Neural progenitor cell (in vitro differentiated cells): ENCODE data around the gene DDX10. TPM values are rescaled to one million over a fixed set of nuclear protein-coding genes. Genes with fewer than 3 reads are reported as not detected.

Experiments
- DNase-seq: peaks from one replicate; pipeline ENCODE4 v3.0.0-alpha.2; 2016; ENCODE audit warnings: low spot score
- H2AFZ ChIP-seq: fragments of 200-600 bp; sonication (generic); replicated peaks from 2 replicates; pipeline ENCODE4 v1.6.1; 2016; ENCODE audit warnings: antibody characterized with exemption
- H3F3A ChIP-seq: fragments of 200-600 bp; sonication (generic); 2 replicates; pipeline ENCODE4 v1.6.1; 2016; ENCODE audit warnings: antibody characterized with exemption, low read depth
- H3K27ac ChIP-seq: fragments of 200-600 bp; sonication (generic); 2 replicates; pipeline ENCODE4 v1.5.1; 2016; ENCODE audit warnings: mild to moderate bottlenecking
- H3K27me3 ChIP-seq: fragments of 200-600 bp; sonication (generic); 2 replicates; pipeline ENCODE4 v1.6.1; 2016; ENCODE audit warnings: mild to moderate bottlenecking, moderate library complexity
- H3K36me3 ChIP-seq: fragments of 200-600 bp; sonication (generic); 2 replicates; pipeline ENCODE4 v1.5.1; 2016
- H3K4me1 ChIP-seq: fragments of 200-600 bp; sonication (generic); 2 replicates; pipeline ENCODE4 v1.6.1; 2016; ENCODE audit warnings: mixed run types
- H3K4me2 ChIP-seq: fragments of 200-600 bp; sonication (generic); 2 replicates; pipeline ENCODE4 v1.6.1; 2016
- H3K4me3 ChIP-seq: fragments of 200-600 bp; sonication (generic); 2 replicates; pipeline ENCODE4 v1.5.1; 2016
- H3K79me2 ChIP-seq: fragments of 200-600 bp; sonication (generic); 2 replicates; pipeline ENCODE4 v1.6.1; 2016; ENCODE audit warnings: low read depth
- H3K9ac ChIP-seq: fragments of 200-600 bp; sonication (generic); 2 replicates; pipeline ENCODE4 v1.6.1; 2016
- H3K9me3 ChIP-seq: fragments of 200-600 bp; sonication (generic); 2 replicates; pipeline ENCODE4 v1.5.1; 2016; ENCODE audit warnings: low read depth
- H4K20me1 ChIP-seq: fragments of 200-600 bp; sonication (generic); 2 replicates; pipeline ENCODE4 v1.6.1; 2016; ENCODE audit warnings: low read depth
- H3K27ac Mint-ChIP-seq: 3 replicates; pipeline ENCODE4 v1.8.0; 2021; ENCODE audit warnings: mixed read lengths
- H3K27me3 Mint-ChIP-seq: 2 replicates; pipeline ENCODE4 v1.8.0; 2022; ENCODE audit warnings: low read depth, mild to moderate bottlenecking, inconsistent platforms, moderate library complexity, mixed read lengths; ENCODE audit not compliant: insufficient read depth
- H3K36me3 Mint-ChIP-seq: 3 replicates; pipeline ENCODE4 v1.8.0; 2021; ENCODE audit warnings: mixed read lengths
- H3K4me1 Mint-ChIP-seq: 3 replicates; pipeline ENCODE4 v1.8.0; 2021; ENCODE audit warnings: mixed read lengths
- H3K4me3 Mint-ChIP-seq: 3 replicates; pipeline ENCODE4 v1.8.0; 2021; ENCODE audit warnings: mild to moderate bottlenecking, moderate library complexity, mixed read lengths
- H3K9me3 Mint-ChIP-seq: 3 replicates; pipeline ENCODE4 v1.8.0; 2020; ENCODE audit warnings: mixed read lengths
- CTCF ChIP-seq: fragments of 200-600 bp; sonication (generic); IDR thresholded peaks from 2 replicates; pipeline ENCODE4 v1.5.1; 2017; ENCODE audit warnings: antibody characterized with exemption, mild to moderate bottlenecking
- EZH2 ChIP-seq: fragments of 200-600 bp; sonication (generic); IDR thresholded peaks from 2 replicates; pipeline ENCODE4 v1.6.1; 2017; ENCODE audit warnings: antibody characterized with exemption, mild to moderate bottlenecking, moderate library complexity
- EZH2phosphoT487 ChIP-seq: fragments of 200-600 bp; sonication (generic); IDR thresholded peaks from 2 replicates; pipeline ENCODE4 v1.6.1; 2017; ENCODE audit warnings: antibody characterized with exemption
- total RNA-seq: library from RNA; depleted of rRNA; stranded (reverse); fragments of >200 nt; gene quantifications from 2 replicates; pipeline ENCODE4 v1.2.3, GENCODE V29; 2015; ENCODE audit warnings: low replicate concordance

DDX10 gene
- total RNA-seq, 1 donor from 2014 or later = 34.1 TPM

GRCh38 chr11:108672786-108673185 lies 7.9 kb downstream of the DDX10 start:
- H3K4me1 ChIP-seq = peaks cover 6% of the 10 kb centered on the region
- Mint-ChIP-seq H3K27me3 (no peaks in the 10 kb centered on the region), H3K4me1 (peaks cover 15% of the 10 kb centered on the region), H3K9me3 (no peaks in the 10 kb centered on the region), H3K27ac (no peak overlapping the region), H3K4me3 (no peak overlapping the region), H3K36me3 (peaks cover 26% of the 10 kb centered on the region)
- no peak overlapping the region for H3K4me3 ChIP-seq
- H3K9me3 ChIP-seq = no peaks in the 10 kb centered on the region
- no peaks in the 10 kb centered on the region for H3F3A ChIP-seq
- H3K79me2 ChIP-seq = peaks cover 57% of the 10 kb centered on the region
- DNase-seq = no peak
- TF ChIP-seq EZH2 = no peak
- TF ChIP-seq EZH2phosphoT487 = no peak
- no peak for TF ChIP-seq CTCF
- no peak overlapping the region for H3K4me2 ChIP-seq
- no peak overlapping the region for H3K27ac ChIP-seq
- no peak overlapping the region for H2AFZ ChIP-seq
- H3K27me3 ChIP-seq = no peaks in the 10 kb centered on the region
- H4K20me1 ChIP-seq = no peaks in the 10 kb centered on the region
- no peaks in the 10 kb centered on the region for H3K36me3 ChIP-seq
- H3K9ac ChIP-seq = no peak overlapping the region

GRCh38 chr11:108679045-108679444 lies 14.2 kb downstream of the DDX10 start:
- no peaks in the 10 kb centered on the region for H3K79me2 ChIP-seq
- no peak for TF ChIP-seq EZH2
- TF ChIP-seq EZH2phosphoT487 = no peak
- TF ChIP-seq CTCF = no peak
- H3K9ac ChIP-seq = no peak overlapping the region
- Mint-ChIP-seq H3K4me3 (no peak overlapping the region), H3K27me3 (no peaks in the 10 kb centered on the region), H3K27ac (no peak overlapping the region), H3K4me1 (no peaks in the 10 kb centered on the region), H3K36me3 (peaks cover 27% of the 10 kb centered on the region), H3K9me3 (peaks cover 2% of the 10 kb centered on the region)
- no peaks in the 10 kb centered on the region for H3F3A ChIP-seq
- no peaks in the 10 kb centered on the region for H4K20me1 ChIP-seq
- DNase-seq = no peak
- no peak overlapping the region for H3K4me2 ChIP-seq
- no peaks in the 10 kb centered on the region for H3K4me1 ChIP-seq
- peaks cover 14% of the 10 kb centered on the region for H3K36me3 ChIP-seq
- no peaks in the 10 kb centered on the region for H3K27me3 ChIP-seq
- H3K4me3 ChIP-seq = no peak overlapping the region
- no peak overlapping the region for H3K27ac ChIP-seq
- H2AFZ ChIP-seq = no peak overlapping the region
- no peaks in the 10 kb centered on the region for H3K9me3 ChIP-seq

GRCh38 chr11:108680271-108680670 lies 15.4 kb downstream of the DDX10 start:
- DNase-seq = no peak
- Histone ChIP-seq H2AFZ (no peak overlapping the region), H3K4me2 (no peak overlapping the region), H3K9ac (no peak overlapping the region), H3K4me1 (no peaks in the 10 kb centered on the region), H3K36me3 (peaks cover 14% of the 10 kb centered on the region), H3K79me2 (no peaks in the 10 kb centered on the region), H3F3A (no peaks in the 10 kb centered on the region), H4K20me1 (no peaks in the 10 kb centered on the region), H3K27ac (no peak overlapping the region), H3K27me3 (no peaks in the 10 kb centered on the region), H3K9me3 (no peaks in the 10 kb centered on the region), H3K4me3 (no peak overlapping the region)
- Mint-ChIP-seq H3K27ac (no peak overlapping the region), H3K4me1 (no peaks in the 10 kb centered on the region), H3K27me3 (no peaks in the 10 kb centered on the region), H3K4me3 (no peak overlapping the region), H3K9me3 (peaks cover 3% of the 10 kb centered on the region), H3K36me3 (peaks cover 25% of the 10 kb centered on the region)
- TF ChIP-seq EZH2 (no peak), EZH2phosphoT487 (no peak), CTCF (no peak)
